Smooth muscle cell (in vitro differentiated cells): ENCODE results near the gene PLD6. TPM values are rescaled to one million over a fixed set of nuclear protein-coding genes. Genes with fewer than 3 reads are reported as not detected.

Experiments
- DNase-seq: peaks from one replicate; lab custom pipeline; 2025; ENCODE audit not compliant: unreplicated experiment; lab: John Stamatoyannopoulos, UW
- H2AFZ ChIP-seq: fragments of 200-600 bp; sonication (generic); 2 replicates; pipeline ENCODE4 v1.6.0; 2016; ENCODE audit warnings: antibody characterized with exemption, low read depth, mild to moderate bottlenecking
- H3F3A ChIP-seq: fragments of 200-600 bp; sonication (generic); 2 replicates; pipeline ENCODE4 v1.6.0; 2017; ENCODE audit warnings: antibody characterized with exemption, low read depth
- H3K27ac ChIP-seq: fragments of 200-600 bp; sonication (generic); 2 replicates; pipeline ENCODE4 v1.5.1; 2016; ENCODE audit warnings: low read depth, mild to moderate bottlenecking
- H3K27me3 ChIP-seq: fragments of 200-600 bp; sonication (generic); 2 replicates; pipeline ENCODE4 v1.6.1; 2016; ENCODE audit warnings: low read depth, mild to moderate bottlenecking
- H3K36me3 ChIP-seq: fragments of 200-600 bp; sonication (generic); 2 replicates; pipeline ENCODE4 v1.5.1; 2016; ENCODE audit warnings: low read depth
- H3K4me1 ChIP-seq: fragments of 200-600 bp; sonication (generic); 2 replicates; pipeline ENCODE4 v1.5.1; 2016; ENCODE audit warnings: low read depth
- H3K4me2 ChIP-seq: fragments of 200-600 bp; sonication (generic); 2 replicates; pipeline ENCODE4 v1.6.0; 2016; ENCODE audit warnings: mild to moderate bottlenecking
- H3K4me3 ChIP-seq: fragments of 200-600 bp; sonication (generic); 2 replicates; pipeline ENCODE4 v1.5.1; 2016; ENCODE audit warnings: mild to moderate bottlenecking
- H3K79me2 ChIP-seq: fragments of 200-600 bp; sonication (generic); 2 replicates; pipeline ENCODE4 v1.6.0; 2016; ENCODE audit warnings: low read depth, mild to moderate bottlenecking
- H3K9ac ChIP-seq: fragments of 200-600 bp; sonication (generic); 2 replicates; pipeline ENCODE4 v1.6.0; 2016; ENCODE audit warnings: low read depth
- H3K9me3 ChIP-seq: fragments of 200-600 bp; sonication (generic); replicated peaks from 2 replicates; pipeline ENCODE4 v1.5.1; 2016; ENCODE audit warnings: low read depth
- H4K20me1 ChIP-seq: fragments of 200-600 bp; sonication (generic); 2 replicates; pipeline ENCODE4 v1.6.0; 2016; ENCODE audit warnings: low read depth
- WGBS: methylation state at CpG from one replicate; pipeline ENCODE4 v1.1.7; 2016; ENCODE audit warnings: low lambda C conversion rate; 5-methylcytosine and 5-hydroxymethylcytosine counted together
- polyA plus RNA-seq: library from polyadenylated mRNA; unstranded; fragments of >200 nt; fragmentation: Nextera tagmentation; extraction: Ambion mirVana; gene quantifications from 2 replicates; pipeline ENCODE4 v1.2.1, GENCODE V29; 2016
- total RNA-seq: library from RNA; depleted of rRNA; stranded (reverse); fragments of >200 nt; gene quantifications from 2 replicates; pipeline ENCODE4 v1.2.3, GENCODE V29; 2014
- TF ChIP-seq, protein P1 (sequence below): fragments of 200-600 bp; sonication (generic); IDR thresholded peaks from 2 replicates; pipeline ENCODE4 v1.5.1; 2017; ENCODE audit warnings: borderline replicate concordance, mild to moderate bottlenecking, antibody characterized with exemption; ENCODE audit not compliant: insufficient read depth, poor library complexity, severe bottlenecking

The PLD6 gene
- total and polyA plus RNA-seq, 2 experiments from 2014 or later: 0.26 to 0.49 TPM

GRCh38 chr17:17157041-17157440 is 49.1 kb downstream of the PLD6 start:
- Histone ChIP-seq H3K9ac (no peak overlapping the region), H3K4me1 (no peaks in the 10 kb centered on the region), H4K20me1 (peaks cover 50% of the 10 kb centered on the region), H3K4me2 (no peak overlapping the region), H3F3A (no peaks in the 10 kb centered on the region), H3K9me3 (no peaks in the 10 kb centered on the region), H3K27me3 (no peaks in the 10 kb centered on the region), H3K79me2 (no peaks in the 10 kb centered on the region), H3K36me3 (peaks cover 5% of the 10 kb centered on the region), H3K27ac (no peak overlapping the region), H2AFZ (no peak overlapping the region), H3K4me3 (no peak overlapping the region)
- TF ChIP-seq, protein P1, sequence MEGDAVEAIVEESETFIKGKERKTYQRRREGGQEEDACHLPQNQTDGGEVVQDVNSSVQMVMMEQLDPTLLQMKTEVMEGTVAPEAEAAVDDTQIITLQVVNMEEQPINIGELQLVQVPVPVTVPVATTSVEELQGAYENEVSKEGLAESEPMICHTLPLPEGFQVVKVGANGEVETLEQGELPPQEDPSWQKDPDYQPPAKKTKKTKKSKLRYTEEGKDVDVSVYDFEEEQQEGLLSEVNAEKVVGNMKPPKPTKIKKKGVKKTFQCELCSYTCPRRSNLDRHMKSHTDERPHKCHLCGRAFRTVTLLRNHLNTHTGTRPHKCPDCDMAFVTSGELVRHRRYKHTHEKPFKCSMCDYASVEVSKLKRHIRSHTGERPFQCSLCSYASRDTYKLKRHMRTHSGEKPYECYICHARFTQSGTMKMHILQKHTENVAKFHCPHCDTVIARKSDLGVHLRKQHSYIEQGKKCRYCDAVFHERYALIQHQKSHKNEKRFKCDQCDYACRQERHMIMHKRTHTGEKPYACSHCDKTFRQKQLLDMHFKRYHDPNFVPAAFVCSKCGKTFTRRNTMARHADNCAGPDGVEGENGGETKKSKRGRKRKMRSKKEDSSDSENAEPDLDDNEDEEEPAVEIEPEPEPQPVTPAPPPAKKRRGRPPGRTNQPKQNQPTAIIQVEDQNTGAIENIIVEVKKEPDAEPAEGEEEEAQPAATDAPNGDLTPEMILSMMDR: no peak
- no peak for DNase-seq
- WGBS: 98% methylated on average over 6 of the region's 6 CpGs

GRCh38 chr17:17156511-17156910 is 49.6 kb downstream of the PLD6 start:
- no peak overlapping the region for H3K9ac ChIP-seq
- H3F3A ChIP-seq: no peaks in the 10 kb centered on the region
- peaks cover 5% of the 10 kb centered on the region for H3K36me3 ChIP-seq
- H3K9me3 ChIP-seq: no peaks in the 10 kb centered on the region
- no peak for DNase-seq
- no peak overlapping the region for H3K4me3 ChIP-seq
- WGBS: 87% methylated on average over 10 of the region's 10 CpGs
- H3K79me2 ChIP-seq: no peaks in the 10 kb centered on the region
- H3K27ac ChIP-seq: no peak overlapping the region
- no peaks in the 10 kb centered on the region for H3K27me3 ChIP-seq
- H3K4me2 ChIP-seq: no peak overlapping the region
- TF ChIP-seq, protein P1: no peak
- H2AFZ ChIP-seq: no peak overlapping the region
- peaks cover under 1% of the 10 kb centered on the region for H3K4me1 ChIP-seq
- peaks cover 51% of the 10 kb centered on the region for H4K20me1 ChIP-seq

- H4K20me1 ChIP-seq: peaks cover 55% of the 10 kb centered on the region
- no peaks in the 10 kb centered on the region for H3K27me3 ChIP-seq
- DNase-seq: no peak
- H3K79me2 ChIP-seq: no peaks in the 10 kb centered on the region
- H3F3A ChIP-seq: no peaks in the 10 kb centered on the region
- WGBS: 94% methylated on average over 4 of the region's 4 CpGs
- H3K4me3 ChIP-seq: no peak overlapping the region
- H3K9me3 ChIP-seq: no peaks in the 10 kb centered on the region
- TF ChIP-seq, protein P1: no peak
- H3K36me3 ChIP-seq: peaks cover 5% of the 10 kb centered on the region
- H2AFZ ChIP-seq: no peak overlapping the region
- H3K4me2 ChIP-seq: no peak overlapping the region
- H3K4me1 ChIP-seq: peaks cover 4% of the 10 kb centered on the region
- no peak overlapping the region for H3K9ac ChIP-seq
- H3K27ac ChIP-seq: no peak overlapping the region
Measured at GRCh38 chr17:17156107-17156506, 50.0 kb downstream of the PLD6 start.

DNA sequence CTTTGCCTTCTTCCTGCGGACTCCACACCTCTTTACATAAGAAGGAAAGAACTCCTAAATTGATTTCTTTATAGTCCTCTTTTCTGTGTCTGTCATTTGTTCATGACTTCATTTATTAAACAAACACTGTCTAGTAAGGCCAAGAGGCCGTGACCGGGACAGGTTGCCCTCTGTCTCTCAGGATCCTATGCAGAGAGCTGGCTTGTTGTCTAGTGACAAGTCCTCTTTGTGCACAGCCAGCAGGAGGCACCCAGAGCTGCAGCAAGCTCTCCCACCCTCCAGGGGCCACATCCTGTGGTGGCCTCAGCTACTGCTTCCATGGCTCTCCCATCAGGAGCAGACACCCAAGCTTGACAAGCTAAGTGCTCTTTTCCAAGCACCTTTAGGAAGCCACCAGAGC is 50.6 kb downstream of the PLD6 start:
- WGBS: 97% methylated on average over 3 of the region's 3 CpGs
- Histone ChIP-seq H3K4me1 (peaks cover 4% of the 10 kb centered on the region), H3K27me3 (no peaks in the 10 kb centered on the region), H3F3A (no peaks in the 10 kb centered on the region), H3K79me2 (no peaks in the 10 kb centered on the region), H3K27ac (no peak overlapping the region), H3K9ac (no peak overlapping the region), H3K4me2 (no peak overlapping the region), H3K4me3 (no peak overlapping the region), H4K20me1 (peaks cover 60% of the 10 kb centered on the region), H3K9me3 (no peaks in the 10 kb centered on the region), H2AFZ (no peak overlapping the region), H3K36me3 (peaks cover 5% of the 10 kb centered on the region)
- TF ChIP-seq, protein P1: no peak
- DNase-seq: no peak
